ENCODE measurements around the gene THAP3. TPM values are rescaled to one million over a fixed set of nuclear protein-coding genes. Genes with fewer than 3 reads are reported as not detected.

Gene THAP3
- total and polyA plus RNA-seq, 2 donors from 2014 or later, result 14.4 to 28.7 TPM

- peaks cover 2 to 50% (median 47%) of the 10 kb centered on the region in 3 donors for H3K36me3 ChIP-seq (ENCODE audit: control insufficient read depth in 2 of 3, insufficient read depth in 3 of 3, low read length in 3 of 3)
- FAIRE-seq (no peak), DNase-seq (no peak)
- H3K9ac ChIP-seq (ENCODE audit: low read length in 3 of 3), result no peak overlapping the region
- no peaks in the 10 kb centered on the region for H3K27me3 ChIP-seq (ENCODE audit: control insufficient read depth, insufficient read depth, low read length)
- no peaks in the 10 kb centered on the region for H3K9me3 ChIP-seq (ENCODE audit: control insufficient read depth in 2 of 3, insufficient read depth in 1 of 3, low read length in 3 of 3)
- H3K27ac ChIP-seq (ENCODE audit: low read depth in 2 of 2, low read length in 2 of 2), result no peak overlapping the region
- intact Hi-C loops (cut with DNase I), result no loop called here
- TF ChIP-seq CTCF (IDR thresholded peaks at IDR 0.05; ENCODE audit: borderline replicate concordance, extremely low read depth, insufficient read depth), result no peak
- H3K4me3 ChIP-seq (ENCODE audit: low read length in 3 of 3), result no peak overlapping the region
- peaks cover 0 to 8% (median 7%) of the 10 kb centered on the region in 3 donors for H3K4me1 ChIP-seq (ENCODE audit: control insufficient read depth in 2 of 3, insufficient read depth in 2 of 3, low read depth in 1 of 3, low read length in 3 of 3)
Observed at GRCh38 chr1:6591644-6592043, 33.0 kb upstream of the THAP3 start.

- Histone ChIP-seq H3K9me3 (ENCODE audit: control insufficient read depth in 2 of 3, insufficient read depth in 1 of 3, low read length in 3 of 3) (no peaks in the 10 kb centered on the region), H3K27ac (ENCODE audit: low read depth in 2 of 2, low read length in 2 of 2) (no peak overlapping the region), H3K4me1 (ENCODE audit: control insufficient read depth in 2 of 3, insufficient read depth in 2 of 3, low read depth in 1 of 3, low read length in 3 of 3) (peaks cover 0 to 16% (median 15%) of the 10 kb centered on the region in 3 donors), H3K27me3 (ENCODE audit: control insufficient read depth, insufficient read depth, low read length) (no peaks in the 10 kb centered on the region), H3K9ac (ENCODE audit: low read length in 3 of 3) (no peak overlapping the region), H3K4me3 (ENCODE audit: low read length in 3 of 3) (no peak overlapping the region), H3K36me3 (ENCODE audit: control insufficient read depth in 2 of 3, insufficient read depth in 3 of 3, low read length in 3 of 3) (peaks cover 2 to 58% (median 52%) of the 10 kb centered on the region in 3 donors)
- intact Hi-C loops (cut with DNase I), result no loop called here
- no peak for DNase-seq
- no peak for TF ChIP-seq CTCF (IDR thresholded peaks at IDR 0.05; ENCODE audit: borderline replicate concordance, extremely low read depth, insufficient read depth)
- no peak for FAIRE-seq
Observed at GRCh38 chr1:6592441-6592840, 32.2 kb upstream of the THAP3 start.

- Histone ChIP-seq H3K9me3 (ENCODE audit: control insufficient read depth in 2 of 3, insufficient read depth in 1 of 3, low read length in 3 of 3) (no peaks in the 10 kb centered on the region), H3K36me3 (ENCODE audit: control insufficient read depth in 2 of 3, insufficient read depth in 3 of 3, low read length in 3 of 3) (peaks cover 0 to 64% (median 56%) of the 10 kb centered on the region in 3 donors), H3K4me3 (ENCODE audit: low read length in 3 of 3) (no peak overlapping the region), H3K27me3 (ENCODE audit: control insufficient read depth, insufficient read depth, low read length) (no peaks in the 10 kb centered on the region), H3K4me1 (ENCODE audit: control insufficient read depth in 2 of 3, insufficient read depth in 2 of 3, low read depth in 1 of 3, low read length in 3 of 3) (peaks cover 0 to 18% (median 17%) of the 10 kb centered on the region in 3 donors), H3K9ac (ENCODE audit: low read length in 3 of 3) (no peak overlapping the region), H3K27ac (ENCODE audit: low read depth in 2 of 2, low read length in 2 of 2) (no peak overlapping the region)
- intact Hi-C loops (cut with DNase I), result no loop called here
- TF ChIP-seq CTCF (IDR thresholded peaks at IDR 0.05; ENCODE audit: borderline replicate concordance, extremely low read depth, insufficient read depth), result no peak
- no peak for FAIRE-seq
- DNase-seq, result no peak
Observed at GRCh38 chr1:6592865-6593593, 31.6 kb upstream of the THAP3 start.
